ENCODE data around the gene FOXN3.

Gene FOXN3

GRCh38 chr14:89324501-89325298, 92.3 kb downstream of the FOXN3 start:
- DNase-seq (ENCODE audit: insufficient read length) (no peak), FAIRE-seq (peak; percentile 30)
- TF ChIP-seq POLR2A (IDR thresholded peaks at IDR 0.05; ENCODE audit: low read depth, low read length) (no peak), POLR2AphosphoS5 (IDR thresholded peaks at IDR 0.05; ENCODE audit: low read depth, low read length) (no peak), TAF1 (IDR thresholded peaks at IDR 0.05; ENCODE audit: borderline replicate concordance, low read depth, low read length) (no peak)

DNA sequence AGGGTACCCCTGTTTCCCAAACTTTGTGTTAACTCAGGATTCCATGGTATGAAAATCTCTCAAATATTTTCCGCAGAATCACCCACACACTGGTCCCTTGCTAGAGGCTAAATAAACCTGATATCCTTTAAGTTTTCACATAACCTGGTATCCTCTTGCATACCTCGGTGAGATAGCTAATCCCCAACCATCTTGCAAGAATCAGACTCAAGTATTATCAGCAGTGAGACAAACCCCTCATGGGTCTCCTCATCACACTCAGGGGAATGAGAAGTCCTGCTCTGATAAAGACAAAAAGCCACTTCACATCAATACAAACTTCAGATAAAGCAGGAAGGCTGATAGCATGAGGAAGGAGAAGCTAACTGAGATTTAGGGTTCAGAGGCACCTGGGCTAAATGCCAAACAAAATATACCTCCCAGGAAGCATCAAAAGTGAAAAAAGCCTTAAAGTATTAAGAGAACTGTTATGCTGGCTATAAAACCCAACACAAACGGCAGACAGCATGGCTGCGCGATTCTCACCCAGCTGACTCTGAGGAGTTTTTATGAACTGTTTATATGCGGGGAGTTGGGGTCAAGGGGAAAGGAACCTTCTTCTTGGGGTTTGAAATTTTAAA, 96.5 kb downstream of the FOXN3 start:
- DNase-seq (ENCODE audit: insufficient read length) (no peak), FAIRE-seq (no peak)
- TF ChIP-seq TAF1 (IDR thresholded peaks at IDR 0.05; ENCODE audit: borderline replicate concordance, low read depth, low read length) (no peak), POLR2AphosphoS5 (IDR thresholded peaks at IDR 0.05; ENCODE audit: low read depth, low read length) (no peak), POLR2A (IDR thresholded peaks at IDR 0.05; ENCODE audit: low read depth, low read length) (no peak)

DNA sequence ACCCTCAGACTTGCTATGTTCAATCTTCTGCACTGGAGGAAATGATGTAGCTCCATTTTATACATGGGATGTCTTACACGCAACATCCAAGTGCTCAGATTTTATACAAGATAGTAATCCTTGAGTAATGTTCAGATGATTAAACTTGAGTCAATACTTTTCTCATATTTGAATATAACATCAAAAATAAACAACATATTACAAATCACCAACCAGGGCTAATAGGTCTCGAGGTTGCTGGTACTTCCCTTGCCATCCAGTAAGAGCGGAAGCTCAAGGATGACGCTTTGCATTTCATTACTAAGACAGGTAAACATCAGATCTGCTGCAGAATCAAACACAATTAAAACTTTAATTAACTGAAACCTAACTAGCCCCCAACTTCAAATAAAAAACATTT, 97.3 kb downstream of the FOXN3 start:
- TF ChIP-seq POLR2A (IDR thresholded peaks at IDR 0.05; ENCODE audit: low read depth, low read length) (no peak), POLR2AphosphoS5 (IDR thresholded peaks at IDR 0.05; ENCODE audit: low read depth, low read length) (no peak)
- no peak for FAIRE-seq
- no peak for DNase-seq (ENCODE audit: insufficient read length)

GRCh38 chr14:89317051-89317691, 99.9 kb downstream of the FOXN3 start:
- TF ChIP-seq TAF1 (IDR thresholded peaks at IDR 0.05; ENCODE audit: borderline replicate concordance, low read depth, low read length) (no peak), POLR2A (IDR thresholded peaks at IDR 0.05; ENCODE audit: low read depth, low read length) (no peak), POLR2AphosphoS5 (IDR thresholded peaks at IDR 0.05; ENCODE audit: low read depth, low read length) (no peak)
- FAIRE-seq (peak; percentile 56), DNase-seq (ENCODE audit: insufficient read length) (no peak)

DNA sequence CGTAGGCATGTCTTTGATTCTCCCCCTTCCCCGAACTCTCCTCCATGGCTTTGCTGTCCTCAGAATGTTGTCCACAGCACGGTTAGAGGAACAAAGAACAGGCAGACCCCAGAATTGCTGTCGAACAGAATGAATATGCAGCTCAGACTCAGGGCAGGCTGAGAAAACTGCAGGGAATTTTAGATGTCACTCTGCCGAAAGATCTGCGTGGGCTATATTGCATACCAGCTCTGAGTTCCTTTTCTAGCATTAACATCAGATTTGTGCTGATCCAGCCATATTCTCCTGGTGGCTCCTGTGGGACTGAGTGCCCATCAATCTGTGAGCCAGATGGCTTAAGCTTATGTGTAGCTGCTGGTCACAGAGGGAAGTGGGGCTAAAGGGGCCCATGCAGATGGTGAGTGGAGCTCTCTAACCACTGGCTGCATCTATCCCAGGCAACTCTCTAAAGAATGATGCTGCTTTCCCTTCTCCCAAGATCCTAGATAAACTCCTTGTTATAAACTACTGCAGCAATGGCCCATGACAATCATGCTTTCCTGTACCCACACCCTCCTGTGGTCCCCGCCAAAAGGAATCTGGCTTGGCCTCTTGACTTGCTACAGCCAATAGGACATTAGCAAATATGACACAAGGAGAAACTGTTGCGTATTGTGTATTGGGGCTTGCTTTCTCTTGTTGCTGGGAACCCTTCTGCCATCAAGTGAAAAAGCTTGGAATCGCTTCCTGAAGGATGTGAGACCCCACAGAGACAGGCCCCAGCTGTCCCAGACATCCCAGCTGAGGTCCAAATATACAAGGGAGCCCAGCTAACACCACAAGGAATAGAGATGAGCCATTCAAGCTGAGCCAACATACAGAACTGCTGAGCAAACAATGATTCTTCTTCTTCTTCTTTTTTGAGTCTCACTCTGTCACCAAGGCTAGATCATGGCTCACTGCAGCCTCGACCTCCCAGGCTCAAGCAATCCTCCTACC, 101.3 kb downstream of the FOXN3 start:
- DNase-seq (ENCODE audit: insufficient read length) (no peak), FAIRE-seq (no peak)
- TF ChIP-seq TAF1 (IDR thresholded peaks at IDR 0.05; ENCODE audit: borderline replicate concordance, low read depth, low read length) = no peak
- TF ChIP-seq POLR2AphosphoS5 (IDR thresholded peaks at IDR 0.05; ENCODE audit: low read depth, low read length) = no peak
- TF ChIP-seq POLR2A (IDR thresholded peaks at IDR 0.05; ENCODE audit: low read depth, low read length) = no peak

- DNase-seq (ENCODE audit: insufficient read length) (no peak), FAIRE-seq (peak; percentile 66)
- TF ChIP-seq TAF1 (IDR thresholded peaks at IDR 0.05; ENCODE audit: borderline replicate concordance, low read depth, low read length) (no peak), POLR2AphosphoS5 (IDR thresholded peaks at IDR 0.05; ENCODE audit: low read depth, low read length) (no peak), POLR2A (IDR thresholded peaks at IDR 0.05; ENCODE audit: low read depth, low read length) (no peak)
Observed at GRCh38 chr14:89314274-89314673, 102.8 kb downstream of the FOXN3 start.

DNA sequence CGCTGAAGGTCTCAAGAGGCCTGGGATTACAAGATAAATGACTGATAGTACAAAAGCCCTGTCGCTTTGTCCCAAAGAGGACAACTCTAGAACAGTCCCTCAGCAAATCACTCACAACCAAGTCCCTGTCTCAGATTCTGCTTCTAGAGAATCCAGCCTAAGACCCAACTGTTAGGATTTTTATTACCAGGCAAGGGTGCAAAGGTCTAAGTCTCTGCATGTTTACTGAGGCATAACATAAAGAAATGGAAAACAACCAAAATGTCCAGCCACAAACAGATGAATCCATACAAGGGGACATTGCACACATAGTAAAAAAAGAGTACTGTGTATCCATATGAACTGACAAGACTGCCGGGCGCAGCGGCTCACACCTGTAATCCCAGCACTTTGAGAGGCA, 104.1 kb downstream of the FOXN3 start:
- DNase-seq (ENCODE audit: insufficient read length) (no peak), FAIRE-seq (no peak)
- TF ChIP-seq POLR2AphosphoS5 (IDR thresholded peaks at IDR 0.05; ENCODE audit: low read depth, low read length) (no peak), POLR2A (IDR thresholded peaks at IDR 0.05; ENCODE audit: low read depth, low read length) (no peak), TAF1 (IDR thresholded peaks at IDR 0.05; ENCODE audit: borderline replicate concordance, low read depth, low read length) (no peak)

DNA sequence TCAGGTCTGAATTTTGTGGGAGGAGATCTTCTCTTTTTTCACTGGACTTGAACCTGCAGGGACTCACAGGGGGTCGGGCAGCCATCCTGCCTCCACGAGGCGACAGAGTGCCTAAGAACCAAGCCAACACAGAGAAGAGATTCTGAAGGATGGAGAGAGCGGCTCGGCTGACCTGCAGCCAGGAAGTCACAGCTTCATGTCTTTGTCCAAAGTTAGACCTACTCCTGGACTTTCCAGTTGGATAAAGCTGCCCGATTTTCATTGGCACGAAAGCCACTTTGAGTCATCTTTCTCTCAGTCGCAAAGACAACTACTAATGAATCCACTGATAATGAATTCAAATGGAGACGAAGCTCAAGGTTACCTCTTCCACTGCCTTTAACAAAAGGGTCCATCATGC, 106.8 kb downstream of the FOXN3 start:
- TF ChIP-seq POLR2A (IDR thresholded peaks at IDR 0.05; ENCODE audit: low read depth, low read length) (no peak), POLR2AphosphoS5 (IDR thresholded peaks at IDR 0.05; ENCODE audit: low read depth, low read length) (no peak), TAF1 (IDR thresholded peaks at IDR 0.05; ENCODE audit: borderline replicate concordance, low read depth, low read length) (no peak)
- DNase-seq (ENCODE audit: insufficient read length) = no peak
- FAIRE-seq = peak; percentile 85

DNA sequence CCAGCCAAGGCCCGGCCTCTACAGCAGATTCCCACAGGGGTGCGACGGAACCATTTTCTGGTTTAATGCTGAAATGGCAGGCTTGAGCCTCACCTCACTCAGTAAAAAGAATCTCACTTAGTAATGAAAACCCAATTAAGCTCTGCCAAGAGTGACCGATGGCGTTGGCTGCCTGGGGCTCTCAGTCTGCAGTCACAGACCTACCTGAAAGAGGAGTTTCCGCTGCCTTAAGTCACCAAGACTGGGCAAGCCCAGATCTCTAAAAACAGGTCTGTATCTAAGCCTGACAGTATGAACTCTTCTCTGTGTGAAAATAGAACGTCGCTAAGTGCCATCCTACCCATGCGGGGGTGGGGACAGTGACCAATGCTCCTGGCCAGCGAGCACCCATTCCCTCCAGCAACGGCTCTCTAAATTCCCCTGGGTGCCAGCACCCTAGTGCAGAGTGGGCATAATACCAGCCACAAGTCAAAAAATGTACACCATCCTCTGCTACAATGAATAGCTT, 107.3 kb downstream of the FOXN3 start:
- no peak for TF ChIP-seq TAF1 (IDR thresholded peaks at IDR 0.05; ENCODE audit: borderline replicate concordance, low read depth, low read length)
- no peak for TF ChIP-seq POLR2AphosphoS5 (IDR thresholded peaks at IDR 0.05; ENCODE audit: low read depth, low read length)
- no peak for TF ChIP-seq POLR2A (IDR thresholded peaks at IDR 0.05; ENCODE audit: low read depth, low read length)
- DNase-seq (ENCODE audit: insufficient read length) = no peak
- peak; percentile 80 for FAIRE-seq

DNA sequence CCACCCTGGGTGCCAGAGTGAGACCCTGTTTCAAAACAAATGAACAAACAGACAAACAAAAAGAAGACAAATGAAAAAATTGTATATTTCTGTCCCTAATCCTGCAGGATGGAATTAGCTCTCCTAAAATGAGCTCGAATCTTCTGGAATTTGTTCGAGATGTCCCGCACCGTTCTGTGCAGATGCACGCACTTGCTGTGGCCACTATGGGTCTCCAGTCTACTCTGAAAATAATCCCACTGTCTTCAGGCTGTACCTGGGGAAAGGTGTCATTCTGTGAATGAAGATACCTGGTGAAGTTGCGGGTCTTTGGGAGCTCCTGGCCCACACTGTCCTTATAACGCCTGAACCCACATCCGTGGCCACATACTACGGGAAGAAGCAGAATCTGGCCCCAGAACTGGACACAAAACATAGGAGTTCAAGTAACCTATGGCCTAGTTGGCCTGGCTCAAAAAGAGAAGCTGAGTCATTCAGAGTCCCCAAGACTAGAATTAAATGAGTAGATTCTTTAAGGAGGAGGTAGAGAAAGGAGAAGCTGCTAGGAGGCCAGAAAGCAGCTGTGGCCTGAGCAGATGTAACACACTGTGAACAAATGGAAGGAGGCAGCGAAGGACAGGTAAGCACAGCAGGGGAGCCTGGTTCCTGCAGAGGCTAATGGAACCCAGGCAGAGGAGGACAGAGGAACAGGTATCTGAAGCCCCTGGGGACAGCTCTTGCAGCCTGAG, 108.6 kb downstream of the FOXN3 start:
- TF ChIP-seq TAF1 (IDR thresholded peaks at IDR 0.05; ENCODE audit: borderline replicate concordance, low read depth, low read length) (no peak), POLR2AphosphoS5 (IDR thresholded peaks at IDR 0.05; ENCODE audit: low read depth, low read length) (peak; percentile 34; the same call in 1 of the 2 replicates)
- FAIRE-seq = peak; percentile 96

More for the DNA sequence above, 108.6 kb downstream of the FOXN3 start:
- no peak for DNase-seq (ENCODE audit: insufficient read length)

Measured in GM12892 (cell line).